ENCODE results near the gene DGKK.
"Not testable (repeated sequence)": the region's sequence is repeated elsewhere in the genome, so short reads cannot be mapped to it uniquely, and the experiment has no call there.

Gene DGKK

GRCh38 chrX:50430917-50431575 lies 39.6 kb downstream of the DGKK start:
- DNase-seq = no peak

- DNase-seq = no peak
Observed at GRCh38 chrX:50428174-50428573, 42.5 kb downstream of the DGKK start.

GRCh38 chrX:50407976-50408375 lies 62.6 kb downstream of the DGKK start:
- DNase-seq = no peak

GRCh38 chrX:50403903-50404302 lies 66.7 kb downstream of the DGKK start:
- no peak for DNase-seq

GRCh38 chrX:50402886-50403285 lies 67.7 kb downstream of the DGKK start:
- no peak for DNase-seq

GRCh38 chrX:50393902-50394301 lies 76.7 kb downstream of the DGKK start:
- no peak for DNase-seq

- no peak for DNase-seq
Observed at GRCh38 chrX:50386520-50386919, 84.1 kb downstream of the DGKK start.

- DNase-seq = no peak
Observed at GRCh38 chrX:50381729-50382415, 88.8 kb downstream of the DGKK start.

- DNase-seq = no peak
Observed at GRCh38 chrX:50375481-50376267, 95.0 kb downstream of the DGKK start.

GRCh38 chrX:50372966-50373365 lies 97.7 kb downstream of the DGKK start:
- DNase-seq = no peak

- DNase-seq = no peak
Observed at GRCh38 chrX:50343917-50344316, 126.7 kb downstream of the DGKK start.

- no peak for DNase-seq
Observed at GRCh38 chrX:50333308-50333707, 137.3 kb downstream of the DGKK start.

GRCh38 chrX:50332668-50333067 lies 138.0 kb downstream of the DGKK start:
- DNase-seq = not testable (repeated sequence)

GRCh38 chrX:50327235-50327634 lies 143.4 kb downstream of the DGKK start:
- DNase-seq = no peak
